ENCODE data around the gene SYNPO.

Gene SYNPO

GRCh38 chr5:150641824-150642566, 1.5 kb downstream of the SYNPO start:
- no peak for DNase-seq (ENCODE audit: low read depth in 2 of 2, low spot score in 1 of 2)

GRCh38 chr5:150642567-150642927, 2.1 kb downstream of the SYNPO start:
- no peak for DNase-seq (ENCODE audit: low read depth in 2 of 2, low spot score in 1 of 2)

GRCh38 chr5:150642991-150643710, 2.7 kb downstream of the SYNPO start:
- DNase-seq (ENCODE audit: low read depth in 2 of 2, low spot score in 1 of 2) = no peak

- no peak for DNase-seq (ENCODE audit: low read depth in 2 of 2, low spot score in 1 of 2)
Measured at GRCh38 chr5:150644058-150644457, 3.6 kb downstream of the SYNPO start.

GRCh38 chr5:150644514-150644913, 4.1 kb downstream of the SYNPO start:
- DNase-seq (ENCODE audit: low read depth in 2 of 2, low spot score in 1 of 2) = no peak

GRCh38 chr5:150645070-150645700, 4.7 kb downstream of the SYNPO start:
- no peak for DNase-seq (ENCODE audit: low read depth in 2 of 2, low spot score in 1 of 2)

- DNase-seq (ENCODE audit: low read depth in 2 of 2, low spot score in 1 of 2) = no peak
Measured at GRCh38 chr5:150647275-150648251, 7.1 kb downstream of the SYNPO start.

- DNase-seq (ENCODE audit: low read depth in 2 of 2, low spot score in 1 of 2) = no peak
Measured at GRCh38 chr5:150648294-150649107, 8.0 kb downstream of the SYNPO start.

- no peak for DNase-seq (ENCODE audit: low read depth in 2 of 2, low spot score in 1 of 2)
Measured at GRCh38 chr5:150649108-150650020, 8.9 kb downstream of the SYNPO start.

- no peak for DNase-seq (ENCODE audit: low read depth in 2 of 2, low spot score in 1 of 2)
Measured at GRCh38 chr5:150650021-150651006, 9.9 kb downstream of the SYNPO start.

GRCh38 chr5:150651382-150651781, 10.9 kb downstream of the SYNPO start:
- no peak for DNase-seq (ENCODE audit: low read depth in 2 of 2, low spot score in 1 of 2)

- DNase-seq (ENCODE audit: low read depth in 2 of 2, low spot score in 1 of 2) = no peak
Measured at GRCh38 chr5:150651924-150652671, 11.6 kb downstream of the SYNPO start.

GRCh38 chr5:150653145-150653761, 12.8 kb downstream of the SYNPO start:
- no peak for DNase-seq (ENCODE audit: low read depth in 2 of 2, low spot score in 1 of 2)

- no peak for DNase-seq (ENCODE audit: low read depth in 2 of 2, low spot score in 1 of 2)
Measured at GRCh38 chr5:150653762-150654556, 13.5 kb downstream of the SYNPO start.

GRCh38 chr5:150655221-150655620, 14.8 kb downstream of the SYNPO start:
- DNase-seq (ENCODE audit: low read depth in 2 of 2, low spot score in 1 of 2) = no peak
